ENCODE measurements around the gene C1orf159. TPM values are rescaled to one million over a fixed set of nuclear protein-coding genes. Genes with fewer than 3 reads are reported as not detected.

C1orf159 gene
- polyA plus RNA-seq, 1 donor (not counting 4 experiments of a cell fraction or from before 2014, with no cell fraction given): 6.1 TPM

DNA sequence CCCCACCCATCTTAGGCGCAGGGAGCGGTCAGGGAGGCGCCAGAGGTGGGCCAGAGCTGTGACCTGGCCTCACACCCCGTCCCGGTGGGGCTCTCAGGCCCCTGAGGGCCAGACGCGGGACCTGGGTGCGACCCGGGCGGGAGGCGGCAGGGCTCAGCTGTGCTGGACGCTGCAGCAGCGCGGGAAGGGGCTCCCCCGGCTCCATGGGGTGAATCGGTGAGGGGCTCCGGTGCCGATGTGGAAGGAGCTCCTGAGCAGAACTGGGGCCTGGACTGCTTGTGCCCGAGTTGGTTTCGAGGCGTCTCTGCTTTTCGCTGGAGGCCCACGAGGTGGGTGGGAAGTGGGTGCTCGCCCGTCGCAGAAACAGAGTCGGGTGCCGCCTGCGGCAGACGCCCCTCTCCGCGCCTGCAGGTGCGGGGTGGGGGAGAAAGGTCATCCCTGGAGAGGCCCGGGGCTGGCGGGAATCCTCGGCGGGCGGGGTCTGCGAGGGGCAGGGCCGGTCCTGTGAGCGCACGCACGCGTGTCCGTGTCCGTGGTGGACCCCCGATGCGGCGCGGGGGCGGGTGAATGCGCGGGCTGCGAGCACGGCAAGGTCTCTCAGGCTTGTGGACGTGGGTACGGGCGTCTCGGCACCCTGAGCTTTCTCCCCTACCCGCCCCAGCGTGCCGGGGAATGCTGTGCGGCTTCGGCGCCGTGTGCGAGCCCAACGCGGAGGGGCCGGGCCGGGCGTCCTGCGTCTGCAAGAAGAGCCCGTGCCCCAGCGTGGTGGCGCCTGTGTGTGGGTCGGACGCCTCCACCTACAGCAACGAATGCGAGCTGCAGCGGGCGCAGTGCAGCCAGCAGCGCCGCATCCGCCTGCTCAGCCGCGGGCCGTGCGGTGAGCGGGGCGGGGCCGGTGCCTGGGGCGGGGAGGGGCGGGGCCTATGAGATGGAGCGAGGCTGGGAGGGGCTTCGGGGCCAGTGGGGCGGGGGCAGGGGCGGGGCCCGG is 75.6 kb downstream of the C1orf159 start:
- Histone ChIP-seq H3K4me3 (ENCODE audit: control insufficient read depth in 2 of 3, extremely low read depth in 1 of 3, insufficient read depth in 2 of 3, low read depth in 1 of 3, low read length in 3 of 3) (peak overlapping the region in 1 of 3 experiments; percentile 27), H3K9ac (ENCODE audit: control insufficient read depth, extremely low read depth, insufficient read depth, low read length) (no peak overlapping the region), H4K20me1 (ENCODE audit: control insufficient read depth, extremely low read depth, insufficient read depth, low read length) (peaks cover 67% of the 10 kb centered on the region)

DNA sequence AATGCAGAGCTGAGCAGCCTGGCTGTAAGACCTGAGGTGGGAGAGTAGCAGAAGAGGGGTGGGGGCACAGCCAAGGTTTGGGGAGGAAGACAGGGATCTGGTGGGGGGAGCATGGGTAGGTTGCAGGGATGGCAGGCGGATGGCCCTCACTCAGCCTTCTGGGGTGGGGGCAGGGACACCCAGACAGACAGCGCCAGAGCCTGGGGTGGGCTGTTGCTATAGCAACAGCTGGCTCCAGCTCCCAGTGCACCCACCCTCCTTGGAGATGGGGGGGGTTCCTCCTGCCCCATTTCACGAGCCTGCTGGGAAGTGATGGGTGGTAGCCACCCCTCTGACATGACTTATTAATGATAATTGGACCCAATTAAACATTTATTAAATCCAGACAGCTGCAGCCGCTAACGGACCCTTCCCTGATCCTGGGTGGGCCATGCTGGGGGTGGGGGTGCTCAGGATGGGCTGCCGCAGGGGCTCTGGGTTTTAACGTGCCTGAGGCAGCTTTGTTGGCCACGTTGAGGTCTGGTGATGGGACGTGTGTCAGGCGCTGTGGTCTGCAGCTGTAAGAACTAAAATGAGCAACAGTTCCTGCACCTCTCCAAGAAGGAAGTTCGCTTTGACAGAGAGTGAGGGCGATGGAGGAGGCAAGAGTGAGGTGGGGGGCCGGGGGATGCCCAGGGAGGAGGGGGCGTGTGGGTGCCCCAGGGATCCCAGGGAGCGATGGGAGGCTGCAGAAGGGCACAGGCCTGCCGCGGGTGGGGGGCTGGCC is 76.6 kb downstream of the C1orf159 start:
- Histone ChIP-seq H3K9me1 (ENCODE audit: control insufficient read depth, extremely low read depth, insufficient read depth, low read length) (peaks cover 8% of the 10 kb centered on the region), H3K9ac (ENCODE audit: control insufficient read depth, extremely low read depth, insufficient read depth, low read length) (no peak overlapping the region), H3K4me3 (ENCODE audit: control insufficient read depth in 2 of 3, extremely low read depth in 1 of 3, insufficient read depth in 2 of 3, low read depth in 1 of 3, low read length in 3 of 3) (no peak overlapping the region), H3K9me3 (ENCODE audit: control insufficient read depth, low read depth, low read length) (no peaks in the 10 kb centered on the region), H3K79me2 (ENCODE audit: control insufficient read depth, insufficient read depth, low read length) (peaks cover 64% of the 10 kb centered on the region), H3K4me2 (ENCODE audit: control insufficient read depth, extremely low read depth, insufficient read depth, low read depth, low read length) (peak overlapping the region; percentile 16), H4K20me1 (ENCODE audit: control insufficient read depth, extremely low read depth, insufficient read depth, low read length) (peaks cover 69% of the 10 kb centered on the region), H3K36me3 (ENCODE audit: control insufficient read depth in 2 of 2, extremely low read depth in 1 of 2, insufficient read depth in 2 of 2, low read length in 2 of 2) (peaks cover 37 to 55% of the 10 kb centered on the region in 2 experiments), H3K4me1 (ENCODE audit: control insufficient read depth, extremely low read depth, insufficient read depth, low read length) (peaks cover 14% of the 10 kb centered on the region), H3K27ac (ENCODE audit: control insufficient read depth, insufficient read depth, low read length) (no peak overlapping the region), H2AFZ (ENCODE audit: control insufficient read depth, low read length) (no peak overlapping the region), H3K27me3 (ENCODE audit: control insufficient read depth, extremely low read depth, insufficient read depth, low read length) (no peaks in the 10 kb centered on the region)
- FAIRE-seq (no peak), DNase-seq (ENCODE audit: low read depth, low spot score) (no peak)
- TF ChIP-seq, protein P1, sequence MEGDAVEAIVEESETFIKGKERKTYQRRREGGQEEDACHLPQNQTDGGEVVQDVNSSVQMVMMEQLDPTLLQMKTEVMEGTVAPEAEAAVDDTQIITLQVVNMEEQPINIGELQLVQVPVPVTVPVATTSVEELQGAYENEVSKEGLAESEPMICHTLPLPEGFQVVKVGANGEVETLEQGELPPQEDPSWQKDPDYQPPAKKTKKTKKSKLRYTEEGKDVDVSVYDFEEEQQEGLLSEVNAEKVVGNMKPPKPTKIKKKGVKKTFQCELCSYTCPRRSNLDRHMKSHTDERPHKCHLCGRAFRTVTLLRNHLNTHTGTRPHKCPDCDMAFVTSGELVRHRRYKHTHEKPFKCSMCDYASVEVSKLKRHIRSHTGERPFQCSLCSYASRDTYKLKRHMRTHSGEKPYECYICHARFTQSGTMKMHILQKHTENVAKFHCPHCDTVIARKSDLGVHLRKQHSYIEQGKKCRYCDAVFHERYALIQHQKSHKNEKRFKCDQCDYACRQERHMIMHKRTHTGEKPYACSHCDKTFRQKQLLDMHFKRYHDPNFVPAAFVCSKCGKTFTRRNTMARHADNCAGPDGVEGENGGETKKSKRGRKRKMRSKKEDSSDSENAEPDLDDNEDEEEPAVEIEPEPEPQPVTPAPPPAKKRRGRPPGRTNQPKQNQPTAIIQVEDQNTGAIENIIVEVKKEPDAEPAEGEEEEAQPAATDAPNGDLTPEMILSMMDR (optimal IDR thresholded peaks at IDR 0.05 in 1 of 3, IDR thresholded peaks at IDR 0.05 in 1 of 3, conservative IDR thresholded peaks at IDR 0.05 in 1 of 3; ENCODE audit: extremely low read depth in 1 of 3, insufficient read depth in 2 of 3, low read length in 3 of 3): no peak
- no peak for TF ChIP-seq EZH2 (IDR thresholded peaks at IDR 0.05; ENCODE audit: low read length)
- dilution Hi-C loops (cut with MboI; ENCODE audit: extremely low pct_ligation_motif_present, low sequenced_read_pairs): no loop called here

More for the DNA sequence above, 75.6 kb downstream of the C1orf159 start:
- H3K27me3 ChIP-seq (ENCODE audit: control insufficient read depth, extremely low read depth, insufficient read depth, low read length): no peaks in the 10 kb centered on the region
- no peak for FAIRE-seq
- peak overlapping the region; percentile 16 for H3K4me2 ChIP-seq (ENCODE audit: control insufficient read depth, extremely low read depth, insufficient read depth, low read depth, low read length)
- peak; percentile 74 for DNase-seq (ENCODE audit: low read depth, low spot score)
- H3K79me2 ChIP-seq (ENCODE audit: control insufficient read depth, insufficient read depth, low read length): peaks cover 62% of the 10 kb centered on the region
- dilution Hi-C loops (cut with MboI; ENCODE audit: extremely low pct_ligation_motif_present, low sequenced_read_pairs): no loop called here
- peaks cover 14% of the 10 kb centered on the region for H3K4me1 ChIP-seq (ENCODE audit: control insufficient read depth, extremely low read depth, insufficient read depth, low read length)
- H3K9me3 ChIP-seq (ENCODE audit: control insufficient read depth, low read depth, low read length): no peaks in the 10 kb centered on the region
- H3K36me3 ChIP-seq (ENCODE audit: control insufficient read depth in 2 of 2, extremely low read depth in 1 of 2, insufficient read depth in 2 of 2, low read length in 2 of 2): peaks cover 39 to 59% of the 10 kb centered on the region in 2 experiments
- H3K27ac ChIP-seq (ENCODE audit: control insufficient read depth, insufficient read depth, low read length): no peak overlapping the region
- no peak for TF ChIP-seq EZH2 (IDR thresholded peaks at IDR 0.05; ENCODE audit: low read length)
- TF ChIP-seq, protein P1 (optimal IDR thresholded peaks at IDR 0.05 in 1 of 3, IDR thresholded peaks at IDR 0.05 in 1 of 3, conservative IDR thresholded peaks at IDR 0.05 in 1 of 3; ENCODE audit: extremely low read depth in 1 of 3, insufficient read depth in 2 of 3, low read length in 3 of 3): peak in 2 of 3 experiments; percentile 35 to 63
- peaks cover 8% of the 10 kb centered on the region for H3K9me1 ChIP-seq (ENCODE audit: control insufficient read depth, extremely low read depth, insufficient read depth, low read length)
- H2AFZ ChIP-seq (ENCODE audit: control insufficient read depth, low read length): no peak overlapping the region

All from keratinocyte (primary cell).